Measurements from ENCODE around the gene PSMB11. TPM values are rescaled to one million over a fixed set of nuclear protein-coding genes. Genes with fewer than 3 reads are reported as not detected.

The PSMB11 gene
- total RNA-seq, 1 donor from 2014 or later, result not detected

- DNase-seq (ENCODE audit: low read depth in 2 of 2), result peak; percentile 86 to 89
Measured at GRCh38 chr14:23057757-23058653, 16.0 kb downstream of the PSMB11 start.

GRCh38 chr14:23058654-23059504, 16.9 kb downstream of the PSMB11 start:
- DNase-seq (ENCODE audit: low read depth in 2 of 2), result no peak

GRCh38 chr14:23060536-23061260, 18.7 kb downstream of the PSMB11 start:
- no peak for DNase-seq (ENCODE audit: low read depth in 2 of 2)

GRCh38 chr14:23062002-23062401, 20.0 kb downstream of the PSMB11 start:
- peak; percentile 85 to 95 for DNase-seq (ENCODE audit: low read depth in 2 of 2)

GRCh38 chr14:23063601-23064000, 21.6 kb downstream of the PSMB11 start:
- DNase-seq (ENCODE audit: low read depth in 2 of 2), result no peak

GRCh38 chr14:23066368-23066767, 24.4 kb downstream of the PSMB11 start:
- DNase-seq (ENCODE audit: low read depth in 2 of 2), result no peak

GRCh38 chr14:23066855-23067744, 25.1 kb downstream of the PSMB11 start:
- DNase-seq (ENCODE audit: low read depth in 2 of 2), result no peak

- DNase-seq (ENCODE audit: low read depth in 2 of 2), result peak in 1 of 2 donors; percentile 21
Measured at GRCh38 chr14:23067847-23068788, 26.1 kb downstream of the PSMB11 start.

- DNase-seq (ENCODE audit: low read depth in 2 of 2), result peak; percentile 91 to 93
Measured at GRCh38 chr14:23068789-23069412, 26.9 kb downstream of the PSMB11 start.

GRCh38 chr14:23069413-23069806, 27.4 kb downstream of the PSMB11 start:
- DNase-seq (ENCODE audit: low read depth in 2 of 2), result no peak

GRCh38 chr14:23070262-23071129, 28.5 kb downstream of the PSMB11 start:
- no peak for DNase-seq (ENCODE audit: low read depth in 2 of 2)

GRCh38 chr14:23071244-23071920, 29.4 kb downstream of the PSMB11 start:
- peak; percentile 84 to 92 for DNase-seq (ENCODE audit: low read depth in 2 of 2)

GRCh38 chr14:23071921-23072539, 30.0 kb downstream of the PSMB11 start:
- DNase-seq (ENCODE audit: low read depth in 2 of 2), result no peak

GRCh38 chr14:23074906-23075305, 32.9 kb downstream of the PSMB11 start:
- no peak for DNase-seq (ENCODE audit: low read depth in 2 of 2)

- DNase-seq (ENCODE audit: low read depth in 2 of 2), result peak; percentile 55 to 58
Measured at GRCh38 chr14:23076785-23077408, 34.9 kb downstream of the PSMB11 start.

GRCh38 chr14:23077962-23078361, 36.0 kb downstream of the PSMB11 start:
- DNase-seq (ENCODE audit: low read depth in 2 of 2), result no peak
